ENCODE data around the gene PTPN14. TPM values are rescaled to one million over a fixed set of nuclear protein-coding genes. Genes with fewer than 3 reads are reported as not detected.

The PTPN14 gene
- total and polyA plus RNA-seq, 2 of the 4 experiments (the other 2 are of a cell fraction), result 21.5 to 31.7 TPM

DNA sequence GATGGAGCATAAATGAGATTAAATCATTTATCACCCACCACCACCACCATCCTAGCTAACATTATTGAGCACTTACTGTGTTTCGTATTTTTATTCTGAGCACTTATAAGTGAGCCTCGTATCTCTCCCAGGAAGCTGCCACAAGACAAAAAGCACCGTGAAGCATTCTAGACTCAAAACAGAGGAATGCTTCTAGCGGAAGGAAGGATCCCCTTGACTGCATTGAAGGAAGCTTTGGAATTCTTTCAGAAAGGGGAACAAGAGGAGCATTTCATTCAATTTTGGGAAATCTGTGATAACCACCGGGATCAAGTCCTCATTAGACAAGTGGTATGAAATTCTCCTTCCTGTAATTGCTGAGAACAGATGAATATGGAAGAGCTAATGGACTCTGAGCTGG lies 66.3 kb downstream of the PTPN14 start:
- no peak overlapping the region for H3K4ac ChIP-seq (ENCODE audit: low read depth, low read length)
- in situ Hi-C loops (cut with MboI; ENCODE audit: low sequenced_read_pairs) (no loop called here), dilution Hi-C loops (cut with HindIII; ENCODE audit: low sequenced_read_pairs, unreplicated experiment) (no loop called here), intact Hi-C loops (cut with micrococcal nuclease) (no loop called here)
- no peak for ATAC-seq (ENCODE audit: low read depth)
- H3K9me3 ChIP-seq (ENCODE audit: control insufficient read depth, insufficient read depth, low read length), result no peaks in the 10 kb centered on the region
- H4K5ac ChIP-seq (ENCODE audit: low read depth, low read length), result no peak overlapping the region
- no peak overlapping the region for H2BK15ac ChIP-seq (ENCODE audit: low read depth, low read length)
- peaks cover 12% of the 10 kb centered on the region for H3K9me1 ChIP-seq (ENCODE audit: insufficient read depth, low read length)
- no peaks in the 10 kb centered on the region for H3K36me3 ChIP-seq (ENCODE audit: control insufficient read depth, insufficient read depth, low read length)
- no peak overlapping the region for H3K14ac ChIP-seq (replicated peaks; ENCODE audit: low read depth, low read length)
- CTCF ChIA-PET, result no interaction called here
- no peak overlapping the region for H3K18ac ChIP-seq (ENCODE audit: low read depth, low read length)
- H3K4me3 ChIP-seq (ENCODE audit: insufficient read depth, low read depth, low read length), result no peak overlapping the region
- WGBS, 2 experiments (ENCODE audit: extremely low coverage in 2 of 2, insufficient read length in 1 of 2), result no CpG with 5 or more reads among the region's 5 CpGs
- no peaks in the 10 kb centered on the region for H3K27me3 ChIP-seq (ENCODE audit: control insufficient read depth, insufficient read depth, low read length)
- H2AK5ac ChIP-seq (ENCODE audit: low read depth, low read length), result no peak overlapping the region
- no peak overlapping the region for H2BK5ac ChIP-seq (ENCODE audit: low read depth, low read length, poor library complexity, severe bottlenecking)
- H3K79me1 ChIP-seq (ENCODE audit: low read depth in 1 of 2, low read length in 2 of 2), result peaks cover 35 to 73% of the 10 kb centered on the region in 2 experiments
- no peak overlapping the region for H2BK20ac ChIP-seq (ENCODE audit: low read depth, low read length)
- H2BK120ac ChIP-seq (ENCODE audit: low read depth, low read length), result no peak overlapping the region
- no peak overlapping the region for H4K8ac ChIP-seq (ENCODE audit: low read depth in 2 of 2, low read length in 2 of 2)
- no peak overlapping the region for H3K56ac ChIP-seq (ENCODE audit: extremely low read depth, insufficient read depth, low read length)
- no peak overlapping the region for H3K23ac ChIP-seq (ENCODE audit: low read depth, low read length)
- H2AFZ ChIP-seq (replicated peaks; ENCODE audit: low read length, poor library complexity), result no peak overlapping the region
- H3K4me1 ChIP-seq (ENCODE audit: control insufficient read depth, insufficient read depth, low read length), result peaks cover 2% of the 10 kb centered on the region; the same call in 1 of the 2 replicates
- H3K4me2 ChIP-seq (ENCODE audit: low read depth, low read length), result no peak overlapping the region
- H3K27ac ChIP-seq (ENCODE audit: insufficient read depth, low read length), result no peak overlapping the region
- BruUV-seq (replicated peaks), result no TSS peak
- no peak overlapping the region for H4K91ac ChIP-seq (ENCODE audit: insufficient read depth, low read depth, low read length)
- H2AK9ac ChIP-seq (replicated peaks; ENCODE audit: low read depth, low read length, poor library complexity), result no peak overlapping the region
- no peak for DNase-seq
- POLR2A ChIA-PET (ENCODE audit: unreplicated experiment), result no interaction called here
- no peak for TF ChIP-seq CEBPB (IDR thresholded peaks at IDR 0.05; ENCODE audit: low read depth, low read length)
- no peak for TF ChIP-seq RCOR1 (IDR thresholded peaks at IDR 0.05; ENCODE audit: insufficient replicate concordance, low read length)
- TF ChIP-seq FOS (IDR thresholded peaks at IDR 0.05; ENCODE audit: low read depth, low read length), result no peak
- TF ChIP-seq, protein P1, sequence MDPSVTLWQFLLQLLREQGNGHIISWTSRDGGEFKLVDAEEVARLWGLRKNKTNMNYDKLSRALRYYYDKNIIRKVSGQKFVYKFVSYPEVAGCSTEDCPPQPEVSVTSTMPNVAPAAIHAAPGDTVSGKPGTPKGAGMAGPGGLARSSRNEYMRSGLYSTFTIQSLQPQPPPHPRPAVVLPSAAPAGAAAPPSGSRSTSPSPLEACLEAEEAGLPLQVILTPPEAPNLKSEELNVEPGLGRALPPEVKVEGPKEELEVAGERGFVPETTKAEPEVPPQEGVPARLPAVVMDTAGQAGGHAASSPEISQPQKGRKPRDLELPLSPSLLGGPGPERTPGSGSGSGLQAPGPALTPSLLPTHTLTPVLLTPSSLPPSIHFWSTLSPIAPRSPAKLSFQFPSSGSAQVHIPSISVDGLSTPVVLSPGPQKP (IDR thresholded peaks at IDR 0.05; ENCODE audit: borderline replicate concordance, low read depth, low read length), result no peak
- TF ChIP-seq POLR2A (IDR thresholded peaks at IDR 0.05; ENCODE audit: low read depth, low read length), result no peak
- no peak for TF ChIP-seq MAFK (IDR thresholded peaks at IDR 0.05; ENCODE audit: low read depth, low read length)
- no peak for TF ChIP-seq NFE2L2 (IDR thresholded peaks at IDR 0.05; ENCODE audit: low read depth, low read length)
- TF ChIP-seq CHD1 (IDR thresholded peaks at IDR 0.05; ENCODE audit: low read depth, low read length), result no peak
- no peak for TF ChIP-seq MXI1 (IDR thresholded peaks at IDR 0.05; ENCODE audit: borderline replicate concordance, low read depth, low read length)
- no peak for TF ChIP-seq RFX5 (IDR thresholded peaks at IDR 0.05; ENCODE audit: low read depth, low read length)
- TF ChIP-seq, protein P2, sequence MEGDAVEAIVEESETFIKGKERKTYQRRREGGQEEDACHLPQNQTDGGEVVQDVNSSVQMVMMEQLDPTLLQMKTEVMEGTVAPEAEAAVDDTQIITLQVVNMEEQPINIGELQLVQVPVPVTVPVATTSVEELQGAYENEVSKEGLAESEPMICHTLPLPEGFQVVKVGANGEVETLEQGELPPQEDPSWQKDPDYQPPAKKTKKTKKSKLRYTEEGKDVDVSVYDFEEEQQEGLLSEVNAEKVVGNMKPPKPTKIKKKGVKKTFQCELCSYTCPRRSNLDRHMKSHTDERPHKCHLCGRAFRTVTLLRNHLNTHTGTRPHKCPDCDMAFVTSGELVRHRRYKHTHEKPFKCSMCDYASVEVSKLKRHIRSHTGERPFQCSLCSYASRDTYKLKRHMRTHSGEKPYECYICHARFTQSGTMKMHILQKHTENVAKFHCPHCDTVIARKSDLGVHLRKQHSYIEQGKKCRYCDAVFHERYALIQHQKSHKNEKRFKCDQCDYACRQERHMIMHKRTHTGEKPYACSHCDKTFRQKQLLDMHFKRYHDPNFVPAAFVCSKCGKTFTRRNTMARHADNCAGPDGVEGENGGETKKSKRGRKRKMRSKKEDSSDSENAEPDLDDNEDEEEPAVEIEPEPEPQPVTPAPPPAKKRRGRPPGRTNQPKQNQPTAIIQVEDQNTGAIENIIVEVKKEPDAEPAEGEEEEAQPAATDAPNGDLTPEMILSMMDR (conservative IDR thresholded peaks at IDR 0.05; ENCODE audit: low read depth, low read length), result no peak
- TF ChIP-seq MAZ (IDR thresholded peaks at IDR 0.05; ENCODE audit: borderline replicate concordance, low read depth, low read length), result no peak
- no peak for TF ChIP-seq BHLHE40 (IDR thresholded peaks at IDR 0.05; ENCODE audit: low read depth, low read length)
- H3K9ac ChIP-seq (ENCODE audit: low read depth, low read length), result no peak overlapping the region
- peaks cover 54% of the 10 kb centered on the region for H4K20me1 ChIP-seq (ENCODE audit: insufficient read depth, low read length)

Data from IMR-90 (cell line).